ENCODE results near the gene SOCS3.
"Not testable (repeated sequence)": the region's sequence is repeated elsewhere in the genome, so short reads cannot be mapped to it uniquely, and the experiment has no call there.

SOCS3 gene

DNA sequence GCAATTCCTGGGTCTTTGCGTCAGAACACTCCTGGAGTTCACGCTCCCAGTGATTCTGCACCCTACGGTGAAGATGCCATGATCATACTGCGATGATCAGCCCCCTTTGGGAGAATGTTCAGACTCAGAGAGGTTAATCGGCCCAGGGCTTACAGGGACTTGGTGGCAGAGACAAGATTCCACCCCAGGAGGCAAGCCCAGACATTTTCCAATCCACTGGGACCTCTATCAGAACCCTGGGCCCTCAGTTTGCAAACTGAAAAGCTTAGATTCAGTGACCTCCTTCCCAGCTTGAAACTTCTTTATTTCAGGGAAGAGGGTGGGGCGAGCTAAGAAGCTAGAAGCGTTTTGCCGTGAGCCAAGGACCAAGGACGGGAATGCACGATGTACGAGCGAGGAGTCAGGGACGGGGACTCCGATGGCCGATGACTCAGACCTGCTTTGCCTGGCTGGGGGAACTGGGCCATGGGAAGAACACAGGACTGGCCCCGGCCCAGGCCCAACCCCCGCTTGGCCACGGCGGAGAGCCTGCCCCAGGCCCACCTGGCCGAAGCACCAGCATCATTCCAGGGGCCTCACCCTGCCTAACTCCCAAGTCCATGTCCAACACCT lies 34.7 kb downstream of the SOCS3 start:
- peak; percentile 82 for DNase-seq

DNA sequence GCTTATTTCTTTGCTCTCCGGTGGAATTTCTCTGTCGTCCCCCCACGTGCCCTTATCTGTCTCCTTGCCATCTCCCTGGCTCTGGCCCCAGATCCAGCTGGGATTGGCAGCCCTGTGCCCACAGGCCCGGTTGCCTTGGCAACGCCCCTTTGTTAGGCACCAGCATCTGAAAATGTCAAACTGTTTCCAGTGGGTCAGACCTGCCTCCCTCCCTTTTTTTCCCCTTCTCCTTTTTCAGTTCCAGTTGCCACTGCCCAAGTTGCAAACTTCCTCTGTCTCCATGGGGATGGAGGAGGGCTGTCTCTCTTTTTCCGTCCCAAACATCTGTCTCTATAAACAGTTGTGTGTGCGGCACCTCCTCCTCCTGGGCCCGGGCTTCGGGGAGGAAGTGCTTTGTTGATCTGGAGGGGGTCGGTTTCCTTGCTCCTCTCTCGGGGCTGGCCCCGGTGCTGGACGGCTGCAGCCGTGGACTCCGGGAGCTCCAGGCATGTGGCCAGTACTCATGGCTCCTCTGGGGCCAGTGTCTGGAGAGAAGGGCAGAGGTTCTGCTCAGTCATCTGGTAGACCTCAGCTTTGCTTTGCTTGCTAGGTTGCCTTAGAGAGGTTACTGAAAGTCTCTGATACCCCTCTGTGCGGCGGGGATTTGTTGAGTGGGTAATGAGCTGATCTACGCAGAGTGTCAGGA lies 35.3 kb downstream of the SOCS3 start:
- DNase-seq = peak; percentile 97

- peak; percentile 71 for DNase-seq
Observed at GRCh38 chr17:78323826-78324390, 36.0 kb downstream of the SOCS3 start.

- peak; percentile 63 for DNase-seq
Observed at GRCh38 chr17:78322858-78323455, 36.9 kb downstream of the SOCS3 start.

GRCh38 chr17:78322327-78322857 lies 37.5 kb downstream of the SOCS3 start:
- DNase-seq = no peak

GRCh38 chr17:78318843-78319242 lies 41.0 kb downstream of the SOCS3 start:
- DNase-seq = no peak

DNA sequence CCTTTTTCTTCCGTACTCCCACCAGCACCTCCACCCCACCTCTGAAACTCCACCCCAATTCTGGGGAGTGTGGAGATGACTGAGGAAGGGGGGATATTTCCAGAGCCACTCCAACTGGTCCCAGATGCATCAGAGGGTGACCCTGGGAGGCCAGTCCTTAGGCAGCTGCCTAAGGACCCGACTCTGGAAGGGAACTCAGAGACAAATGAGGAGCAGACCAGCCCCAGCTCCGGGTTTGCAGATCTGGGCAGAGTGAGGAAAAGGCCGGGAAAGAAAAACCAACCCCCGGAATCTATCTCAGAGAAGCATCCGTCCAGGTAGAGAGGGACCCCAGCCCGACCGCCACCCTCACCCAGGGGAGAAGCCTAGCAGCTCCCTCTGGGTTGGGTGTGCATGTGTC lies 41.5 kb downstream of the SOCS3 start:
- no peak for DNase-seq

DNA sequence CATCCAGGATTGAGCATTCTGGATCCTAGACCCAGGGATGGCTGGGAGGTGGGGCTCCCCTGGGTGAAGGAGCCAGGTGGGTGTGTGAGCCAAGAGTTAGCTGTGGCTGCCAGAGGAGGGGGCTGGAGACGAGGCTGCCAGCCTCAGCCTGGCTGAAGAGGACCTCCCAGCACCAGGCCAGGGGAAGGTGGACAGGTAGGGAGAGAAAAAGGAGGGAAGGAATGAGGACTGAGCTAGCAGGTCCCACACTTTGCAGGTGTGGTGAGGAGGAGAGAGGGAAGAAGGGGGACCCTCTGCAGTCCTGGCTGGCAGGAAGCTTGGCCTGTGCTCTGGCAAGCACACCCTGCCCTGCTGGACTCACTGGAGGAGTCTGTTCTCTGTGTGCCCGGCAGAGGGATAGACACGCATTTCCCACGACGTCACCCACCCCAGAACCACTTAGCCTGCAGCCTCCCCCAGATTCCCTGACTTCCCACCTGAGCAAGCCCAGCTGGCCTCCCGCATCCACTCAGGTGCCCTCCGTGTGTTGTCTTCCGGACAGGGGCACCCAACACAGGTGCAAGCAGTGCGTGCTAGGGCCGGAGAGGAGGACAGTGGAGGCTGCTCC lies 42.0 kb downstream of the SOCS3 start:
- no peak for DNase-seq

GRCh38 chr17:78316867-78317789 lies 42.7 kb downstream of the SOCS3 start:
- DNase-seq = no peak

DNA sequence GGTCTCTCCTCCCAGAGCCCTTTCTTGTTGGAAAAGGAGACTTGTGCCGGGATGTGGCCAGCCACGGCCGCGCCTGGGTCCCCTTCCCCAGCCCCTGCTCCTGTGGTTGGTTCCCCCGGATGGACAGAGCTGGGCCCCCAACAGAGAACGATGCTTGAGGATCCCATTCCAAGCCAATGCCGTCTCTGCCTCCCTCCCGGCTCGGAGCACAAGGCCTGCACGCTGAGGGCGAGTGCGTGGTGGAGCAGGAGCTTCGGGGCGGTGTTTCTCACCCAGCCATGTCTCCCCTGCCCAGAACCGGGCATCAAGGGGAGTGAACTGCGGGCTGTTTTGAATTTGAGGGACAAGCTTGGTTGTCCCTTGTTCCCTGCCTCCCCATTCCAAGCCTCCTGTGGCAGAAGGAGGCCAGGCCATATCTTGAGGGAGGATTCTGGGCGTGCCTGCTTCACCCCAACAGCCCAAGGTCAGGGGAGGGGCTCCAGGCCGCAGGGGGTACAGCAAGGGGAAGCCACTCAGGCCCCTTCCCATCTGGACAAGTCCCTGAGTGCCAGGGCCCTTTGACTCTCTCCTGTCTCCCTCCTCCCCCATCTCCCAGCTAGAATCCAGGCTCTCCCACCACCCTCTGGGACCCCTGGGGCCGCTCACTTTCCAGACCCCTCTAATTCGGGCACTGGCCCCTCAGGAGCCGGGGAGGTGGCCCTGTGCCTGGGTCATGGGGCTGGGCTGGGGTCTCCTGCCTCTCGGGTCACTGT lies 43.6 kb downstream of the SOCS3 start:
- DNase-seq = no peak

DNA sequence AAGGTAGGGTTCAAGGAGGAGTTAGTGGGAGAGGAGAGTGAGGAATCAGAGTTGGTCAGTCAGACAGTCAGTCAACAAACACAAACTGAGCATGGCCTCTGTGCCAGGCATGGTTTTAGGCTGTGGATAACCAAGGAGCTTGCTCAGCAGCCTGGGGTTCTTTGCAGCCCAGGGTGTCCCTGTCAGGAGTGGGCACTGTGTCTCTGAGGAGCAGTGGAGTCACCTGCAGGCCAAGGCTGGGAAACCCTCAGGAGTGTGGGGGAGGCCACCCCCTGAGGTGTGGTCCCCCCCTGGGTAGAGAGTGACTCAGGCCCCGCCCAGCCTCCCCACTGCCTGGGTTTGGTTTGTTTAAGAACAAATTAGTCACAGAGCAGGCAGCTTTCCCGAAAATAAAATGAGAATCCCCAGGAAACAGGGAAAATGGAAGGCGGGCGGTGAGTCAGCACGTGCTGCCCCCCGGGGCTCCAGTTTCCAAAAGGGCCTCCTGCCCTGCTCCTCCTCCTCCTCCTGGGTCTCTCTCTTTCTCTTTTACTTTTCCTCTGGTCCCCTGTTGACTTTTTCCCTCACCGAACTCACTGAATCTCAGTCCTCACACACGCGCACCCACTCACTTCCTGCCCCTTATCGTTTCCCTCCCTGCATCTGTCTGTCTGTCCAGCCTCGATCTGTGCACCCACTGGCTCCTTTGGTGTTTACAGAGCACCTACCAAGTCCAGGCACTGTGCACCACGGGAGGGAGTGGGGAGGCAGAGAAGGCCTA lies 44.3 kb downstream of the SOCS3 start:
- peak; percentile 87 for DNase-seq

DNA sequence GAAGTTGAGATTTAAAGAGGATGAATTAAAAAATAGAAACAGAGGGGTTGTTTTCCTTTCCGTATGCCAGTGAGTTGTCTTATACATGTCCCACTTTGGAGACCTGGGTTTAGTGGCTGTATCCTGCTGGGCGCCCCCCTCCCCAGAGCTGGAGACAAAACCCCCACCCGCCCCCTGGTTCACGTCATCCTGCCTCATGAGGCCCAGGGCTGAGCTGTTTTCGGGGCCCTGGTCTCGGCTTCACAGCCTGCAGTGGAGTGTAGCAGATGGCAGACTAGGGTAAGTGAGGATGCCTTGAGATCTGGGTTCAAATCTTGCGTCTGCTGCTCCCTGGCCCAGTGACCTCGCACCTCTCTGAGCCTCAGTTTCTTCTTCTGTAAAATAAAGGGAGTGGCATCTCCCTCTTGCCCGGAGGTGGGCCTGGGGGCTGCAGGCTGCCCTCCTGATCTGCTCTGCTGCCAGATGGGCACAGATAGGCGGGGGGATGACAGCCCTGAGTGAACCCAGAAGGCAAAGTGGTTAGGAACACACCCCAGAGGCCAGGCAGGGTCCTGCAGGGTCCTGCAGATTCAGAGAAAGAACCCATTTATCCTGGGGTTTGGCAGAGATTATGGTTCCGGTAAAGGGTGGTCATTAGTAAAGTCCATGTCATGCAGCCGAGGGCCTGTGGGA lies 45.1 kb downstream of the SOCS3 start:
- DNase-seq = no peak

DNA sequence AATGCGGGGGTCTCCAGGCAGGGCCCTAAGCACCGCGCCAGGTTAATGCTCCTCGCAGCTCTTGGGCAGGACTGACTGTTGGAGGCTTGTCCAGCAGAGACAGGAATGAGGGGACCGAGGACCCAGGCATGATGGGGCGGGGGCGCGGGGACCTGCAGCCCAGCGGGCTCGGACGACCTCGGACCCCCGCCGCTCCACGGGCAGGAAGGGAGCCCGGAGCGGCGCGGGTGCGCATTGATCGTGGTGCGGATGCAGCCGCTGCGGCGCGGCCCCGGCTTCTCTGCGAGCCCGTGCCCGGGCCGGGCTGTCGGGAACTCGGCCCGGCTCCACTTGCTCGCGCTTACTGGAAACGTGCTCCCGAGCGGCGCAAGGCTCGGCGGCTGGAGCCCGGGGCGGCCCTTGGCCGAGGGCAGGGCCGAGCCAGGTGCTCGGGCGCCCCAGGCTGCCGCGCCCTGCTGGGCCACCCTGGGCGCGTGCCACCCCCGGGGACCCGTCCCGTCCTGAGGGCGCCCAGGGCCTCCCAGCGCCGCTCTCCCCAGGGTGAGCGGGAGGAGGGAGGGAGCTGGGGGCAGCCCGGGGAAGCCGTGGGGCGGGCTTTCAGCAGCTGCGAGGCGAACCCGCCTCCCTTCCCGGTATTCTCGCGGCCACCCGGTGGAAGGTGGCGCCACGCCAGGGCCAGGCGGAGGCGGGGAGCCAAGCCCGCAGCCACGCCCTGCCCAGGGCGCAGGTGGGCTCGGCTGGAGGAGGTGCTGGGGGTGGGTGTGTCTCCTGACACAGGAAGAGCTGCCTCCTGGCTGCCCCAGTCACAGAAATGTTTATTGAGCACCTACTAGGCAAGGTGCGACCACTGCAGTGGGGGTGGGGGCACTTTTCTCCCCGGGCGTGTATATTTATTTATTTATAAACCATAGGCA lies 45.9 kb downstream of the SOCS3 start:
- peak; percentile 84 for DNase-seq

GRCh38 chr17:78309659-78310255 lies 50.1 kb downstream of the SOCS3 start:
- not testable (repeated sequence) for DNase-seq

GRCh38 chr17:78307887-78308638 lies 51.8 kb downstream of the SOCS3 start:
- no peak for DNase-seq

- no peak for DNase-seq
Observed at GRCh38 chr17:78306913-78307312, 53.0 kb downstream of the SOCS3 start.
